ENCODE measurements around the gene NCAM1.
A peak's percentile ranks its signal among the peaks of the same experiment; 100 is the strongest.

NCAM1 gene

GRCh38 chr11:113213549-113213948 lies 252.3 kb downstream of the NCAM1 start:
- no peak for DNase-seq

- DNase-seq = no peak
Observed at GRCh38 chr11:113222241-113222640, 261.0 kb downstream of the NCAM1 start.

GRCh38 chr11:113234888-113235287 lies 273.7 kb downstream of the NCAM1 start:
- DNase-seq = no peak

GRCh38 chr11:113237261-113237660 lies 276.0 kb downstream of the NCAM1 start:
- DNase-seq = no peak

- DNase-seq = no peak
Observed at GRCh38 chr11:113238721-113239120, 277.5 kb downstream of the NCAM1 start.

GRCh38 chr11:113240389-113240788 lies 279.2 kb downstream of the NCAM1 start:
- no peak for DNase-seq

GRCh38 chr11:113240790-113241635 lies 279.8 kb downstream of the NCAM1 start:
- DNase-seq = no peak

GRCh38 chr11:113241636-113242054 lies 280.4 kb downstream of the NCAM1 start:
- DNase-seq = no peak

- DNase-seq = no peak
Observed at GRCh38 chr11:113242060-113242459, 280.8 kb downstream of the NCAM1 start.

- DNase-seq = no peak
Observed at GRCh38 chr11:113242767-113243397, 281.7 kb downstream of the NCAM1 start.

- no peak for DNase-seq
Observed at GRCh38 chr11:113243696-113244095, 282.5 kb downstream of the NCAM1 start.

GRCh38 chr11:113245216-113245615 lies 284.0 kb downstream of the NCAM1 start:
- no peak for DNase-seq

GRCh38 chr11:113247221-113247620 lies 286.0 kb downstream of the NCAM1 start:
- no peak for DNase-seq

- DNase-seq = no peak
Observed at GRCh38 chr11:113247966-113248365, 286.7 kb downstream of the NCAM1 start.

- DNase-seq = no peak
Observed at GRCh38 chr11:113248702-113249490, 287.7 kb downstream of the NCAM1 start.

GRCh38 chr11:113249491-113249763 lies 288.2 kb downstream of the NCAM1 start:
- peak; percentile 14 to 19 for DNase-seq

- DNase-seq = no peak
Observed at GRCh38 chr11:113249786-113250185, 288.6 kb downstream of the NCAM1 start.

- DNase-seq = no peak
Observed at GRCh38 chr11:113251281-113251680, 290.1 kb downstream of the NCAM1 start.

GRCh38 chr11:113253406-113253805 lies 292.2 kb downstream of the NCAM1 start:
- DNase-seq = no peak

- no peak for DNase-seq
Observed at GRCh38 chr11:113255096-113255495, 293.9 kb downstream of the NCAM1 start.

GRCh38 chr11:113255741-113256140 lies 294.5 kb downstream of the NCAM1 start:
- no peak for DNase-seq

GRCh38 chr11:113256431-113257202 lies 295.4 kb downstream of the NCAM1 start:
- no peak for DNase-seq

GRCh38 chr11:113260096-113260425 lies 298.8 kb downstream of the NCAM1 start:
- no peak for DNase-seq

All from inflammatory macrophage treated with lipopolysaccharide for 1 hour (primary cell).